ENCODE measurements around the gene CERKL.

Gene CERKL

GRCh38 chr2:181632733-181633401 lies 24.0 kb downstream of the CERKL start:
- H3K4me3 ChIP-seq (ENCODE audit: low read depth, low read length): no peak overlapping the region
- TF ChIP-seq CTCF (IDR thresholded peaks at IDR 0.05; ENCODE audit: low read depth, low read length, missing control alignments): no peak
- in situ Hi-C loops (cut with HindIII; ENCODE audit: low sequenced_read_pairs): no loop called here
- DNase-seq (ENCODE audit: low read depth): no peak

- no peak overlapping the region for H3K4me3 ChIP-seq (ENCODE audit: low read depth, low read length)
- TF ChIP-seq CTCF (IDR thresholded peaks at IDR 0.05; ENCODE audit: low read depth, low read length, missing control alignments): no peak
- no peak for DNase-seq (ENCODE audit: low read depth)
- in situ Hi-C loops (cut with HindIII; ENCODE audit: low sequenced_read_pairs): no loop called here
Measured at GRCh38 chr2:181628590-181629585, 28.0 kb downstream of the CERKL start.

GRCh38 chr2:181627545-181627944 lies 29.4 kb downstream of the CERKL start:
- no peak for TF ChIP-seq CTCF (IDR thresholded peaks at IDR 0.05; ENCODE audit: low read depth, low read length, missing control alignments)
- in situ Hi-C loops (cut with HindIII; ENCODE audit: low sequenced_read_pairs): no loop called here
- no peak for DNase-seq (ENCODE audit: low read depth)
- H3K4me3 ChIP-seq (ENCODE audit: low read depth, low read length): no peak overlapping the region

GRCh38 chr2:181626671-181627070 lies 30.2 kb downstream of the CERKL start:
- H3K4me3 ChIP-seq (ENCODE audit: low read depth, low read length): no peak overlapping the region
- no peak for DNase-seq (ENCODE audit: low read depth)
- TF ChIP-seq CTCF (IDR thresholded peaks at IDR 0.05; ENCODE audit: low read depth, low read length, missing control alignments): no peak
- in situ Hi-C loops (cut with HindIII; ENCODE audit: low sequenced_read_pairs): no loop called here

- H3K4me3 ChIP-seq (ENCODE audit: low read depth, low read length): no peak overlapping the region
- in situ Hi-C loops (cut with HindIII; ENCODE audit: low sequenced_read_pairs): no loop called here
- no peak for DNase-seq (ENCODE audit: low read depth)
- no peak for TF ChIP-seq CTCF (IDR thresholded peaks at IDR 0.05; ENCODE audit: low read depth, low read length, missing control alignments)
Measured at GRCh38 chr2:181623159-181623558, 33.7 kb downstream of the CERKL start.

- in situ Hi-C loops (cut with HindIII; ENCODE audit: low sequenced_read_pairs): no loop called here
- no peak for DNase-seq (ENCODE audit: low read depth)
- TF ChIP-seq CTCF (IDR thresholded peaks at IDR 0.05; ENCODE audit: low read depth, low read length, missing control alignments): no peak
- H3K4me3 ChIP-seq (ENCODE audit: low read depth, low read length): no peak overlapping the region
Measured at GRCh38 chr2:181621779-181622490, 35.0 kb downstream of the CERKL start.
